ENCODE results near the gene TESPA1.
"Not testable (repeated sequence)": the region's sequence is repeated elsewhere in the genome, so short reads cannot be mapped to it uniquely, and the experiment has no call there.

TESPA1 gene

DNA sequence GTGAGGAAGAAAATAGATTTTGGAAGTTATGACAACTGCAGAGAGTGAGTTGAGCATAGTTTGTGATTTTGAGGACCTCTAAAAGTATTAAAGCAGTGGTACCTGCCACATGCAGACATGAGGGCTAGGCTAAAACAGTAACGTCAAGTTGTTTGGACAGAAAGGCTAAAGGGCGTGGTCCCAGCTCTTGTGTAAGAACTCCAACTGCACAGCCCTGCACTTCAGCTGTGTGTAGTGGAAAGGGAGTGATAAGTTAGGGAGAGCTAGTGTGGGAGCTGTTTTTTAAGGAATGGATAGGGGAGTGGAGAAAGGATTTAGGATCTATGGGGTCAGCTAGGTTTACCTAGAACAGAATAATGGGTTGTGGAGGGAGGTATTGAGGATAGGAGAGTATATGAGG is 39.5 kb downstream of the TESPA1 start:
- DNase-seq: no peak

DNA sequence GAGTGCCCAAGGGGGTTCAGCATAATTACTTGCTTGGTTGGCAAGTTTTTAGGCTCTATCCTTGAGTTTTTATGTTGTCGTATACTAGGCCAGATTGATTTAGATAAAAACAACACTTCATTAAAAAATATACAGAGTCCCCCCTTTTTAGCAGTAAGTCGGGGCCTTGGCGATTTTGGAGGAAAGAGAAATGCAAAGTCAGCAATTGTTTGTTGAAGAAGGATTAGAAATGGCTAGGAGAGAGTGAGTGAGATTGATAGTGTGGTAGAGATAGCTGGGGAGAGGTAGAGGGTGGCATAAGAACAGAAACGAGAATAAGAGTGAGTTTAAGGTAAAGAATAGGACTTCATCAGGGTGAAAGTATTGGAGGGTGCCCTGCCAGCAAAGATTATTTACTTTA is 41.3 kb downstream of the TESPA1 start:
- DNase-seq: not testable (repeated sequence)

DNA sequence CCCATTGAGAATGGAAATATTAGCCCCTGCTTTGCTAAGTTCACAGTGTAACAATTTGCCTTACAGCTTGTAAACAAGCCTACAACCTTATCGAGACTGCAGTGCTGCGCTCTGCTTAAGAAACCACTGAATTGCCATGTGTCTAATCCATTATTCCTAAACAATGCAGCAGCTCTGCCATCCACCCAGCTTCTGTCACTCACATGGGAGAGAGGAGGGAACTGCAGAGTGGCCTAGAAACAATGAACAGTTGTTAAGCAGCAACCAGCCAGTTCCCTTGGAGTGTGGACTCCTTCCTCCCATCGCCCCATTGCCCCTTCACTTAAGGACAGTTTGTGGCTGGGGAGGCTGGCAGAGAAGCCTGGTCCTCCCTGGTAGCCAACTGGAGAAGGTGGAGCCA is 42.9 kb downstream of the TESPA1 start:
- no peak for DNase-seq

DNA sequence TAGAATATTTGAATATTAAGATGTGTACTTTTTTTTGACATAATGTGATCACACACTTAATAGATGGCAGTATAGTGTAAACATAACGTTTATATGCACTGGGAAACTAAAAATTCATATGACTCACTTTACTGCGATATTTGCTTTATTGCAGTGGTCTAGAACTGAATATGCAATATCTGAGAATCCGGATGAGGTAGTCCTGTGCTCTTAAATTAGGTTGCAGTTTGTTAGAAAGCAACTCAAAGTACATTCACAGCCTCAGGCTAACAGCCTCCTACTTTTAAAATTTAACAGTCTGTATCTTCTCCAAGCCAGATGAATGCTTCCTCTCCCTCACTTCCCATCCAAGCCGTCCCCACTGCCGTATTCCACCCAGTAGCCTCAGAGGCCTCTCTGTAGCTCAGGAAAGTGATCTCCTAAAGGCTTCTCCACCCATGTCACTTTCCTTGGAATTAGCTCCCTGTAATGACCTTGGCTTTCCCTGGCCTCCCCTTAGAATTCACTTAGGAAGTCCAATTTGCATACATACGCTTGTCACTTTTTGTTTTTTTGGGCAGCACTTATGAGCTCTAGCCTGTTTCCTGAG is 43.7 kb downstream of the TESPA1 start:
- no peak for DNase-seq

DNA sequence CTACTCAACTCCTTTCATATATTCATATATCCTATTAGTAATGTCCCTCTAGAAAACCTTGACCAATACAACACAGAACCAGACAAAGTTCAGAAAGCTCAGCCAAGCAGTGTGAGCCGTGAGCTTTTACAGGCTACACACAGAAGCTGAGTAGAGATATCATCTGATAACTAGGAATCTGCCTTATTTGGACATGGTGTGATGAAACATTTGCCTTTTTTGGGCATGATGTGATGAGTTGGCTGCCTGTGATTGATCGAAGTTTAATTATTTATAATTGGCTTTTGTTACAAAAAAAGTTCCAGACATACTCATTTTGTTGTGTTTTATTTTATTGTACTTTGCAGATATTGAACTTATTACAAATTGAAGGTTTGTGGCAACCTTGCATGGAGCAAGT is 46.6 kb downstream of the TESPA1 start:
- DNase-seq: no peak

DNA sequence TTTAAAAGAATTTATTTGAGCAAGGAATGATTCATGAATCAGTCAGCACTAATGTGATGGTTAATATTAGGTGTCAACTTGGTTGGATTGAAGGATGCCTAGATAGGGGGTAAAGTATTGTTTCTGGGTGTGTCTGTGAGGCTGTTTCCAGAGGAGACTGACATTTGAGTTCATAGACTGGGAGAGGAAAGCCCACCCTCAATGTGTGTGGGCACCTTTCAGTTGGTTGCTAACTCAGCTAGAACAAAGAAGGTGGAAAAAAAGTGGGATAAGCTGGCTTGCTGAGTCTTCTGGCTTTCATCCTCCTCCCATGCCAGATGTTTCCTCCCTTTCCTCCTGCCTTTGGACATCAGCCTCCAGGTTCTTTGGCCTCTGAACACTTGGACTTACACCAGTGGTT is 47.2 kb downstream of the TESPA1 start:
- DNase-seq: no peak

DNA sequence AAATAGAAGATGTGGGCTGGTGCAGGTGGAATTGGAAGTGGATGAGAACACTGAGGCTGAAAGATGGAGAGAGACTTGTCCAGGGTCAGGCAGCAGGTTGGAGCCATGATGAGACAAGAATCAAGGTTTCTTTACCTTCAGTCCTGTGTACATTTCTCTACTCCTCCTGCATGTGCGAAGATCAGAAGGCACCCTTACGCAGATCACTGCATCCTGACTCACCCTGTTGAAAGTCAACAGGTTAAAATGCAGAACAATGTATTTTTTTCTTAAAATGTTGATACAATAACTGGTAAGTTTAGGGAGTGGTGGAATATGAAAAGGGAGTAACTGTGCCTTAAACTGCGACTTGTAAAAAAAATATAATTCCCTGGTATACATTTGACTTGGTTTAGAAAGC is 47.8 kb downstream of the TESPA1 start:
- DNase-seq: no peak

DNA sequence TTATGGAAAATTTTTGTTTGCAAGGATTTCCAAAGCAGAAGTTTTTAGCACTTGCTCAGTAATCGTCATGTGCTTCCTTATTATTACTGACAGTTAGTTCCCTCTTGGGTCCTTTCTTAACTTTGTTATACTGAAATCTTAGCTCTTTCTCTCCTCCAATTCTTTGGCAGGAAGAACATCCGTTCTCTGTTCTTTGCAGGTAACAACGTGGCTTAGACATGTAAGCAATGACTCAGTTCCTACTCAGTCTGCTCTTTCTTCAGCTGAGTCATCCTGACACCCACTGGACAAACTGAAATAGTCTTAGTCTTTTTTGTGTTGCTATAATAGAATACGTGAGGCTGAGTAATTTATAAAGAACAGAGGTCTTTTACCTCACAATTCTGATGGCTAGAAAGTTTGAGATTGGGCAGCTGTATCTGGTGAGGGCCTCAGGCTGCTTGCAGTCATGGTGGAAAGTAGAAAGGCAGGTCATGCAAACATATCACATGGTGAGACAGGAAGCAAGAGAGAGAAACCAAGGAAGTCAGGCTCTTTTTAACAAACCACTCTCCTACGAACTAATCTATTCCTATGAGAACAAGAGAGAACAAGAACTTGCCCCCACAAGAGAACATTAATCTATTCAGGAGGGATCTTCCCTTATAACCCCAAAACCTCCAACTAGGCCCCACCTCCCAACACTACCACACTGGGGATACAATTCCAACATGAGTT is 49.2 kb downstream of the TESPA1 start:
- peak; percentile 81 to 87 for DNase-seq

DNA sequence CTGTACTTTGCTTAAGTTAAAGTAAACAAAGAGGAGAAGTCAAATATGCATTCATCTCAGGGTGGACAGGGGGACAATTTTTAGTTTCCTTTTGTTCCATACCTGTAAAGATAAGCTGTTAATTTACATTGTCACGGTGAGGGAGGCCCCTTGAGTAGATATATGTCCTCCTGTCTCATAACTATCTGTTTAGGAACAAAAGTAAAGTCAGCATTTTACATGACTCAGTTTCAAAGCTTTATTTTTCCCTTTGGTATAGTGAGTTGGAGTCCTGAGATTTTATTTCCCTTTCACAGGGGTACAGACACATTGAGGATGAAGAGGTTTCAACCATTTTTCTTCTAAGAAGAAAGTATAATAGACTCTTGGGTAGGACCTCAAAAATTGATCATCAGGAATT is 50.1 kb downstream of the TESPA1 start:
- DNase-seq: no peak

DNA sequence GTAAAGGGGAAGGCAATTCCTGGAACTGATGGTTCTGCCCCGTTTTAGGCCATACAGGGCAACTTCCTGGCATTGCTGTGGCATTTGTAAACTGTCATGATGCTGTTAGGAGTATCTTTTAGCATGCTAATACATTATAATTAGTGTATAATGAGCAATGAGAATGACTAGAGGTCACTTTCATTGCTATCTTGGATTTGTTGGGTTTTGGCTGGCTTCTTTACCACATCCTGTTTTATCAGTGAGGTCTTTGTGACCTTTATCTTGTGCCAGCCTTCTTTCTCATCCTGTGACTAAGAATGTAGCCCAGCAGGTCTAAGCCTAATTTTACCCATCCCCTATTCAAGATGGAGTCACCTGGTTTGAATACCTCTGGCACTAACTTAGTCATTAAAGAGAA is 51.2 kb downstream of the TESPA1 start:
- DNase-seq: peak; percentile 15 to 20

DNA sequence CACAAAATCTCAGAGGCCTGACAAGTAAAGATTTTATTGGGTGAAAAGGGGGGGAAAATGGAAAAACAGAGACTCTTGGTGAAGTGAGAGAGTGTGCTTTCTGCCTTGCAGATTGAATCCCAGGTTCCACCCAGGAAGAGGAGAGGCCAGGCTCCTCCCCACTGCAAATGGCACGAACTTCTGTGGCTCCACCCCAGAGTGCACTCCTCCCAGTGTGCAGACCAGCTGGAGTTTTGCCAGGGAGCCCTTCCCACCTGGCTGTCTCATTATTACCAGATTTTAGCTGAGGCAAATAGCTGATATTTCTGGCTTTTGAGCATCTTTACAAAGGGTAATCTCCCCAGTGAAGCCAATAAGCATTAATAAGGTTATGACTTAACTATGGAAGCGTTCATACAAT is 51.9 kb downstream of the TESPA1 start:
- no peak for DNase-seq

DNA sequence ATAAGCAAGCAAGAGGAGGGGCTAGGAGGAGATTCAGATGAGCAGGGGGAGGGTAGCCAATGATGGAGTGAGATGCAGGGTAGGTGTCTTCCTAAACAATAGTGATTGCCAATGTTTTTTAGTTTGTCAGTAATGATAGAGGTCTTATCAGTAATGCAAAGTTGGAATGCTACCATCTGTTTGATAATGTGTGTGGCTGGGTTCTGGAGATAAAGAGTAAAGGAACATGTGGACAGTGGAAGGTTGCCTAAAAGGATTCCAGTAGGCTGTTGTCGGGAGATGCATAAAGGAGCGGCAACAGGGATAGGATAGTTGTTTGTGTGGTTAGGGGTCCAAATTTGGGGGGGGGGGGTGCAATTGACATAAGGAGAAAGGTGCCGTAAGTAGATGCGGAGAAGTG is 52.5 kb downstream of the TESPA1 start:
- no peak for DNase-seq

DNA sequence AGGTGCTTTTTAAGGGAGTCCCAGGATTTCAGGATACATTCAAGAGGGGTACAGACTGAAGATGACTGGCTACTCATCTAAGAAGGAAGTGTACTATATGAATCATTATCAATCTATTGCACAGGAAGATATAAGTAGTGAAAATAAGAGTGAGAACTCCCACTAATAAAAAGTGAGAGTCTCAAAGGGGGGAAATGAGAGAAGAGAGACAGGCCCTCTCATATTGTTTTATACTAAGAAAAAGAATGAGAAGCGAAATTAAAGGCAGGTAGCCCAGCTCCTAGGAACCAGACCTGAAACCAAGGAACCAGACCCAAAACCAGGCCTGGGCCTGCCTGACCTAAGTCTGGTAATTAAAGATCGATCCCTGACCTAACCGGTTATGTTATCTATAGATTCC is 54.6 kb downstream of the TESPA1 start:
- DNase-seq: no peak

DNA sequence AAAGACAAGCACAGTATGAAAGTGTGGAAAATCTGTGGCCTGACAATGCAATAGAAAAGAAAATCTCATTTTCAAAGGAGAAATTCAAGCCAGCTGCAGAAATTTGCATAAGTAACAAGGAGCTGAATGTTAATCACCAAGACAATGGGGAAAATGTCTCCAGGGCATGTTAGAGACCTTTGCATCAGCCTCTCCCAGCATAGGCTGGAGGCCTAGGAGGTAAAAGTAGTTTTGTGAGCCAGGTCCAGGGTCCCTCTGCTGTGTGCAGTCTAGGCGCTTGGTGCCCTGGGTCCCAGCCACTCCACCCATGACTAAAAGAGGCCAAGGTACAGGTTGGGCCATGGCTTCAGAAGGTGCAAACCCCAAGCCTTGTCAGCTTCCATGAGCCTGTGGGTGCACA is 58.3 kb downstream of the TESPA1 start:
- DNase-seq: no peak

DNA sequence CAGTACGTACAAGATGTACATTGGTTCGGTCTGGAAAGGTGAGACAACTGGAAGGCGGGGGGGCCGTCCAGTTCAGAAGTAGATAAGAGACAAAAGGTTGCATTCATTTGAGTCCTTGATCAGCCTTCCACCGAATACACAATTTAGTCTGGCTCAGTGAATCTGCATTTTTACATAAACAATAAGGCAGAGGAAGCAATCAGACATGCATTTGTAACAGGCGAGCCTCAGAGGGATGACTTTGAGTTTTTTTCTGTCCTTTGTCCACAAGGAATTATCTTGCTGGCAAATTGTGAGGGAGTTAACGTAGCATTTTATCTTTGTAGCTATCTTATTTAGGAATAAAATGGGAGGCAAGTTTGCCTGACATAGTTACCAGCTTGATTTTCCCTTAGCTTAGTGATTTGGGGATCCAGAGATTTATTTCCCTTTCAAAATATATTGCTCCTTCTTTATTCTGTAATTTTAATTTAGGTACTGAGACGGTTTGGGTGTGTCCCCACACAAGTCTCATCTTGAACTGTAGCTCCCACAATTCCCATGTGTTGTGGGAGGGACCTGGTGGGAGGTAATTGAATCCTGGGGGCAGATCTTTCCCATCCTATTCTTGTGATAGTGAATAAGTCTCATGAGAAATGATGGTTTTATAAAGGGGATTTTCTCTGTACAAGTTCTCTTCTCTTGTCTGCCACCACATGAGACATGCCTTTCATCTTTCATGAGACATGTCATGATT is 59.4 kb downstream of the TESPA1 start:
- peak in 1 of 2 donors; percentile 3 for DNase-seq

DNA sequence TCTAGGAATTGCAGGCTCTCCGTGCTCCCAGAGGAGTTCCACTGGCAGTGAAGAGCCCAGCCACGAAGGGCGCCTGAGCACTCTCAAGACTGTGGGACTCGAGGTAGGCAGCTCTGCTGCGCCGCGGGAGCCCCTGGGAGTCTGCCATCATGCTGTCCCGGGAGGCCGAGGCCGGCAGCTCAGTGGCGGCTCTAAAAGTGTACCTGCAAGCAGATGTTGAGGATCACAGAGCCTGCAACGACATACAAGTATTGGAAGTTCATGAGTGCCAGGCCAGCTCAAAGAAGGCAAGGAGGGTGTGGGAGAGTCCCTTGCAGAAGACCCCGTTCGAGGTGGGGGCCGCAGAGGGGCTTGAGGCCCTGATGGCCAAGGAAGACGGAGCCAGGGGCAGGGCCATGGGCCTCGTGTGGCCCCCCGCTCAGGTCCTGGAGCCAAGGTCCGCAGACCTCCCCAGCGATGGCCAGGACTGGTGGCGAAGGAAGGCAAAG is 67.5 kb downstream of the TESPA1 start:
- no peak for DNase-seq

Data from inflammatory macrophage treated with lipopolysaccharide for 1 hour (primary cell).